ENCODE data around the gene FBP2. TPM values are rescaled to one million over a fixed set of nuclear protein-coding genes. Genes with fewer than 3 reads are reported as not detected.

Gene FBP2
- total RNA-seq, 1 experiment from 2014 or later, result not detected

DNA sequence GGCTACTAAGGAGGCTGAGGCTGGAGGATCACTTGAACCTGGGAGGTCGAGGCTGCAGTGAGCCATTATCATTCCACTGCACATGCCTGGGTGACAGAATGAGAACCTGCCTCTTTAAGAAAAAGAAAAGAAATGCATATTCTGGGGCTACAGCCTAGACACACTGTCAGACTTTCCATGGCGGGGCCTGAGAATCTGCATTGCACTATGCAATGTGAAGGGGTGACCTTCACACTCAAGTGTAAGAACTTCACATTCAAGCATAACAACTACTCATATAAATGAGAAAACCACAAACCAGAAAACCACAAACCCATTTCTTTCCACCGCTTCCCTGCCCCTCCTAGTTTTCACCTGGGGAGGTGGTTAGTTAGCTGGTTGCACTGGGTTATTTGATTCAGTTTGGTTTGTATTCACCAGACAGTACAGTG, 18.0 kb upstream of the FBP2 start (continued):
- TF ChIP-seq NR1H2 (CRISPR knock-in tag; IDR thresholded peaks at IDR 0.05) (no peak), OVOL2 (CRISPR knock-in tag; IDR thresholded peaks at IDR 0.05; ENCODE audit: borderline replicate concordance) (no peak)

- H3K9me3 Mint-ChIP-seq, result no peaks in the 10 kb centered on the region
- DNase-seq (ENCODE audit: low spot score) (no peak), ATAC-seq (no peak)
- H3K4me1 Mint-ChIP-seq, result peaks cover 16% of the 10 kb centered on the region
- CTCF ChIA-PET, result interaction anchor here (2.1 kb wide), 1 partner anchor 13 kb away, joined by 8 read pairs; no protein-coding TSS in a partner anchor
- no peaks in the 10 kb centered on the region for H3K36me3 Mint-ChIP-seq
- TF ChIP-seq ESRRA (CRISPR knock-in tag; IDR thresholded peaks at IDR 0.05; ENCODE audit: borderline replicate concordance) (no peak), IRF1 (CRISPR knock-in tag; IDR thresholded peaks at IDR 0.05) (no peak), JUN (CRISPR knock-in tag; IDR thresholded peaks at IDR 0.05) (no peak), ZNF138 (CRISPR knock-in tag; conservative IDR thresholded peaks at IDR 0.05) (no peak), SMAD3 (CRISPR knock-in tag; IDR thresholded peaks at IDR 0.05; ENCODE audit: borderline replicate concordance) (no peak), ZNF396 (CRISPR knock-in tag; IDR thresholded peaks at IDR 0.05; ENCODE audit: borderline replicate concordance) (no peak), ARID4B (CRISPR knock-in tag; IDR thresholded peaks at IDR 0.05; ENCODE audit: borderline replicate concordance) (no peak), FOXP4 (CRISPR knock-in tag; IDR thresholded peaks at IDR 0.05) (no peak), ETV6 (CRISPR knock-in tag; IDR thresholded peaks at IDR 0.05) (no peak), NFYB (CRISPR knock-in tag; conservative IDR thresholded peaks at IDR 0.05; ENCODE audit: low read depth) (no peak), IRF2 (CRISPR knock-in tag; IDR thresholded peaks at IDR 0.05; ENCODE audit: borderline replicate concordance, low read depth) (no peak), GABPB1 (CRISPR knock-in tag; IDR thresholded peaks at IDR 0.05) (no peak)
- TF ChIP-seq, protein P1, sequence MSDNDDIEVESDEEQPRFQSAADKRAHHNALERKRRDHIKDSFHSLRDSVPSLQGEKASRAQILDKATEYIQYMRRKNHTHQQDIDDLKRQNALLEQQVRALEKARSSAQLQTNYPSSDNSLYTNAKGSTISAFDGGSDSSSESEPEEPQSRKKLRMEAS (CRISPR knock-in tag; IDR thresholded peaks at IDR 0.05), result no peak
- TF ChIP-seq, protein P2, sequence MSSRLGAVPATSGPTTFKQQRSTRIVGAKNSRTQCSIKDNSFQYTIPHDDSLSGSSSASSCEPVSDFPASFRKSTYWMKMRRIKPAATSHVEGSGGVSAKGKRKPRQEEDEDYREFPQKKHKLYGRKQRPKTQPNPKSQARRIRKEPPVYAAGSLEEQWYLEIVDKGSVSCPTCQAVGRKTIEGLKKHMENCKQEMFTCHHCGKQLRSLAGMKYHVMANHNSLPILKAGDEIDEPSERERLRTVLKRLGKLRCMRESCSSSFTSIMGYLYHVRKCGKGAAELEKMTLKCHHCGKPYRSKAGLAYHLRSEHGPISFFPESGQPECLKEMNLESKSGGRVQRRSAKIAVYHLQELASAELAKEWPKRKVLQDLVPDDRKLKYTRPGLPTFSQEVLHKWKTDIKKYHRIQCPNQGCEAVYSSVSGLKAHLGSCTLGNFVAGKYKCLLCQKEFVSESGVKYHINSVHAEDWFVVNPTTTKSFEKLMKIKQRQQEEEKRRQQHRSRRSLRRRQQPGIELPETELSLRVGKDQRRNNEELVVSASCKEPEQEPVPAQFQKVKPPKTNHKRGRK (CRISPR knock-in tag; IDR thresholded peaks at IDR 0.05; ENCODE audit: borderline replicate concordance), result no peak
- TF ChIP-seq, protein P3, sequence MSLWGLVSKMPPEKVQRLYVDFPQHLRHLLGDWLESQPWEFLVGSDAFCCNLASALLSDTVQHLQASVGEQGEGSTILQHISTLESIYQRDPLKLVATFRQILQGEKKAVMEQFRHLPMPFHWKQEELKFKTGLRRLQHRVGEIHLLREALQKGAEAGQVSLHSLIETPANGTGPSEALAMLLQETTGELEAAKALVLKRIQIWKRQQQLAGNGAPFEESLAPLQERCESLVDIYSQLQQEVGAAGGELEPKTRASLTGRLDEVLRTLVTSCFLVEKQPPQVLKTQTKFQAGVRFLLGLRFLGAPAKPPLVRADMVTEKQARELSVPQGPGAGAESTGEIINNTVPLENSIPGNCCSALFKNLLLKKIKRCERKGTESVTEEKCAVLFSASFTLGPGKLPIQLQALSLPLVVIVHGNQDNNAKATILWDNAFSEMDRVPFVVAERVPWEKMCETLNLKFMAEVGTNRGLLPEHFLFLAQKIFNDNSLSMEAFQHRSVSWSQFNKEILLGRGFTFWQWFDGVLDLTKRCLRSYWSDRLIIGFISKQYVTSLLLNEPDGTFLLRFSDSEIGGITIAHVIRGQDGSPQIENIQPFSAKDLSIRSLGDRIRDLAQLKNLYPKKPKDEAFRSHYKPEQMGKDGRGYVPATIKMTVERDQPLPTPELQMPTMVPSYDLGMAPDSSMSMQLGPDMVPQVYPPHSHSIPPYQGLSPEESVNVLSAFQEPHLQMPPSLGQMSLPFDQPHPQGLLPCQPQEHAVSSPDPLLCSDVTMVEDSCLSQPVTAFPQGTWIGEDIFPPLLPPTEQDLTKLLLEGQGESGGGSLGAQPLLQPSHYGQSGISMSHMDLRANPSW (CRISPR knock-in tag; conservative IDR thresholded peaks at IDR 0.05; ENCODE audit: low read depth), result no peak
- POLR2A ChIA-PET, result no interaction called here
- H3K27ac Mint-ChIP-seq, result no peak overlapping the region
- H3K4me3 Mint-ChIP-seq, result no peak overlapping the region
- no peaks in the 10 kb centered on the region for H3K27me3 Mint-ChIP-seq (ENCODE audit: low read depth)
Measured at GRCh38 chr9:94610181-94610606, 16.6 kb upstream of the FBP2 start.

Measured in WTC11 (cell line).